COLO668 (cell line): Measurements from ENCODE around the gene TPBGL.

Experiments
- DNase-seq: peaks from one replicate; lab custom pipeline; 2025; ENCODE audit not compliant: unreplicated experiment; lab: John Stamatoyannopoulos, UW

TPBGL gene

GRCh38 chr11:75208446-75208845 lies 32.1 kb upstream of the TPBGL start:
- no peak for DNase-seq

GRCh38 chr11:75212411-75212810 lies 28.2 kb upstream of the TPBGL start:
- DNase-seq: no peak

GRCh38 chr11:75214411-75214821 lies 26.2 kb upstream of the TPBGL start:
- no peak for DNase-seq

- DNase-seq: no peak
These were observed 25.7 kb upstream of the TPBGL start for GRCh38 chr11:75214843-75215242.

DNA sequence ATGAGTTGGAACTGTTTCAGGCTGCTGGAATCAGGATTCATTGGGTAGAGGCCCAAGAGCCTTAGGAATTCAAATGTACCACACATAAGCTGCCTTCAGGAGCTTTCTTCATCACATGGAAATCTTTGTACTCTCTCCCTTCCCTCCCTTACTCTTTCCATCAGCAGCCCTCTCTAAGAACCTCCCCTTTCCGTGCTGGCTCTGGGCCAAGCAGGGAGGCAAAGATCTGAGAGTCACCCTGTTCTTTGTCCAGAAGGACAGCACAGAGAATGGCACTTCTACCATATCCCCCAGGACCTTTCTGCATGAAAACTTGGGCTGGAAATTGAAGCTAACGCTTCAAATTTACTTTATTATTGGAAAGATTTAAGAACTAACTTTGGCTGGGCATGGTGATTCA lies 20.7 kb upstream of the TPBGL start:
- peak; percentile 2 for DNase-seq

- no peak for DNase-seq
These were observed 16.5 kb upstream of the TPBGL start for GRCh38 chr11:75223954-75224643.

DNA sequence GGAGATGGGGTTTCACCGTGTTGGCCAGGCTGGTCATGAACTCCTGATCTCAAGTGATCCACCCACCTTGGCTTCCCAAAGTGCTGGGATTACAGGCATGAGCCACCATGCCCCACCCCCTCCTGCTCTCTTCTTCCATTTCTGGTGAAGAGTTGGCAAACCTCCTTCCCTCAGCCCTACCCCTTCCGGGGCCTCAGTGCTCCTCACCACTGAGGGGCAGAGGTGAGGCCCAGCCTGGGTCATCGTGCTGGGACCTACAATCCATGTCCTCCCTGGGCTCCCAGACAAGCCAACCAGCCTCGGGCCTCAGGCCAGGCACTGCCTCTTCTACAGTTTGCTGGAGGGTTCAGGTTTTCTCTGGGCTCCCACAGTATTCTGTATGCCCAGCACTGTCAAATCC lies 14.8 kb upstream of the TPBGL start:
- no peak for DNase-seq

DNA sequence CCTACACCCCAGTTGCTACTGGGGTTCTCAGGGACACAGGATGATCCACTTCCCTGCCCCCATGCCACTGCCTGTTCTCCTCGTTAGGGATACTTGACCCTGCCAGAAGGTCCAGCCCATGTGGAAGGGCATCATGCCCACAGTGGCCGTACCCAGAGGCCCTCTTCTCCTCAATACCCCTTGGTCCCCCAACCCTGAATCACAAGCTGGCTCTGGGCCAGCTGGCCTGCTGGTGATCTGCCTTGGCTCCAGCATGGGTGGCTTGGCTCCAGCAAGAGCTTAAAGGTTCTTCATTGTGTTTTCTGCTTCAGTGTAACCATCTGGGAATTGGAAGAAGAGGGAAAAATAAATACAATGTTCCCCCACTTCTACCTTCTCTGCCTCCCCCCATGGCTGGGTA lies 11.1 kb upstream of the TPBGL start:
- DNase-seq: no peak

GRCh38 chr11:75230621-75231020 lies 10.0 kb upstream of the TPBGL start:
- DNase-seq: no peak

DNA sequence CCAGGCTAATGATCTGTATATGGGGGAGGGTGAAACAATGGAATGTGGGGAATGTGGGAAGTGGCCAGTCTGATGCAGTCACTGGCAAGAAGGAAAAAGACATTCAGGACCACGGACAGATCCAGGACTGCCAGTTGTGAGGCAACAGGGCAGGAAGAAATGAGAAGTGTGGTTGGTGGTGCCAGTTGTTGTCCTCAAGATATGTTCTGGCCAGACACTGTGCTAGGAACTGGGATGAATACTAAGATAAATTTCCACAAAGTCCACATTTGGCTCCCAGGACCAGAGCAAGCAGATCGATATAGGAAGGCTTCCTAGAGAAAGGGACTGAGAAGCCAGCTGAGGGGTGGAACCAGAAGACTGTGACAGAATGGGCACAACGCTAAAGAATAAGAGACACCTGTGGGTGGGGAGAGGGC lies 6.8 kb upstream of the TPBGL start:
- DNase-seq: no peak

DNA sequence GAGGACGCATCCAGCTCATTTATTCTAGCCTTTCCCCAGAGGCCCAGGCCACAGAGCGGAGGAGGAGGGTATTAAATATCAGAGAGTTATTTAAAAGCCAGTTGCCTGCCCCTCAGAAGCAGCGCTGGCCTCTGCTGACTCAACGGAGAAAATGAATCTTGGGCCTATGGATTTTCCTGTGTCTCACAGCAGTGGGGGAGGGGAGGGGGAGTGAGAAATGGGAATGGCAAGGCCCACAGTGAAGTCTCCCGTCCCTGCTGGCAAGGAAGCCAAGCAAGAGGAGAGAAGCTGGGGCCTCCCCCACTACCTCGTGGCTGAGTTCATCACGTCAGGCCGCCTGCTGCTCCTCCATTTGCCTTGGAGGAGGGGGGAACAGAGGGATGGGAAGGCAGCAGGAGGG lies 4.5 kb upstream of the TPBGL start:
- no peak for DNase-seq

DNA sequence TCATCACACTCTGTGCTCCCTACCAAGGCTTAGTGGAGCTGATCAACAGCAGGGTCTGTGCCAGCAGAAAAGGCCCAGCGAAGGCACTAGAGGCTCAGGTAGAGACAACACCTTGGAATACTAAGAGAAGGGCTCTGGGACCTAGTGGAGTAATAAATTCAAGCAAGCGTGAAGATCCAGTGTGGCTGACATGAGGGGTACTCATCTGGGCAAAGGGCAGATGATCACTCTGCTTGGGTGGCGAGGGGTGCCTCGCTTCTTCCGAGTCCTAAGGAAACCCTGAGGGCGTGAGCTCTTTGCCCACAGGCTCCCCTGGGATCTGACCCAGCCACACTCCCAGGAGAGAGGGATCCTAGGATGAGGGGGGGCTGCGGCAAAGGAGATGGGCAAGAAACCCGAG lies 3.5 kb upstream of the TPBGL start:
- DNase-seq: no peak

GRCh38 chr11:75238595-75239440 lies 1.8 kb upstream of the TPBGL start:
- DNase-seq: no peak

DNA sequence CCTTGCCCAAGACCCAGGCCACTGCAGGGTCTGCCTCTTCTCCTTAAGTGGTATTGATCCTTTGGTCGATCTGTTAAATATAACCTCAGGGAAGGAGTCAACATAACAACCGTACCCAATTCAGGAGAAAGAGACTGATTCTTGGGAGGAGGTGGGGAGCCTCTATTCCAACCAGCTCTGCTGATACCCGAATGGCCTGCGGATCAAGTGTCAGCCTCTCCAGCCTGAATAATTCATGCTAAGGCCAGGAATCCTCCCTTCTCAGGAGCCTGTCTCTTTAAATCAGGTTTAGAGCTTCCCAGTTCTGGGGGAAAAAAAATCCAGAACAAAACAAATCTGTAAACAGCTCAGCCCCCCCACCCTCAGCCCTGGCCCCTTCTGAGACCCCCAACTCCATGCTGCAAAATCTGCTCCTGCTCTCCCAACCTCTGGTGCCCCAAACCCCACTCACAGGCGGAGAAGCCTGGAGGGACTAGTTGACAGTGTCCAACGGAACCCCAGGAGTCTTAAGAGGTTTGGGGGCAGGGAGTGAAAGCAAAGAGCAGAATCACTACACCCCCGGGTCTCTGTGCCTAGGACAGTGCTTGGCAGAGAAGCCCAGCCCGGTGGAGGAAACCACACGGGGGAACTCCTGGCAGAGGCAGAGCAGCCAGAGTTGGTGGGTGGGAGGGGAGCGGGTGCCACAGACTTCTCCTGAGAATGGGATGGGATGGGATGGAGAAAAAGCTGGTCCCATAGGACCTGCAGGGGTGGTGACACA lies 863 bp upstream of the TPBGL start:
- DNase-seq: no peak

DNA sequence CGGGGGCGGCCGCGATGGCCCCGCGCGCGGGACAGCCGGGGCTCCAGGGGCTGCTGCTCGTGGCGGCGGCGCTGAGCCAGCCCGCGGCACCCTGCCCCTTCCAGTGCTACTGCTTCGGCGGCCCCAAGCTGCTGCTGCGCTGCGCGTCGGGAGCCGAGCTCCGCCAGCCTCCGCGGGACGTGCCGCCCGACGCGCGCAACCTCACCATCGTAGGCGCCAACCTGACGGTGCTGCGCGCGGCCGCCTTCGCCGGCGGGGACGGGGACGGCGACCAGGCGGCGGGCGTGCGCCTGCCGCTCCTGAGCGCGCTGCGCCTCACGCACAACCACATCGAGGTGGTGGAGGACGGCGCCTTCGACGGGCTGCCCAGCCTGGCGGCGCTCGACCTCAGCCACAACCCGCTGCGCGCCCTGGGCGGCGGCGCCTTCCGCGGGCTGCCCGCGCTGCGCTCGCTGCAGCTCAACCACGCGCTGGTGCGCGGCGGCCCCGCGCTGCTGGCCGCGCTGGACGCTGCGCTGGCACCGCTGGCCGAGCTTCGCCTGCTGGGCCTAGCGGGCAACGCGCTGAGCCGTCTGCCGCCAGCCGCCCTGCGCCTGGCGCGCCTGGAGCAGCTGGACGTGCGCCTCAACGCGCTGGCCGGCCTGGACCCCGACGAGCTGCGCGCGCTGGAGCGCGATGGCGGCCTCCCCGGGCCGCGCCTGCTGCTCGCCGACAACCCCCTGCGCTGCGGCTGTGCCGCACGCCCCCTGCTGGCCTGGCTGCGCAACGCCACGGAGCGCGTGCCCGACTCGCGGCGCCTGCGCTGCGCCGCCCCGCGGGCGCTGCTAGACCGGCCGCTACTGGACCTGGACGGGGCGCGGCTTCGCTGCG lies 697 bp downstream of the TPBGL start:
- peak; percentile 81 for DNase-seq

DNA sequence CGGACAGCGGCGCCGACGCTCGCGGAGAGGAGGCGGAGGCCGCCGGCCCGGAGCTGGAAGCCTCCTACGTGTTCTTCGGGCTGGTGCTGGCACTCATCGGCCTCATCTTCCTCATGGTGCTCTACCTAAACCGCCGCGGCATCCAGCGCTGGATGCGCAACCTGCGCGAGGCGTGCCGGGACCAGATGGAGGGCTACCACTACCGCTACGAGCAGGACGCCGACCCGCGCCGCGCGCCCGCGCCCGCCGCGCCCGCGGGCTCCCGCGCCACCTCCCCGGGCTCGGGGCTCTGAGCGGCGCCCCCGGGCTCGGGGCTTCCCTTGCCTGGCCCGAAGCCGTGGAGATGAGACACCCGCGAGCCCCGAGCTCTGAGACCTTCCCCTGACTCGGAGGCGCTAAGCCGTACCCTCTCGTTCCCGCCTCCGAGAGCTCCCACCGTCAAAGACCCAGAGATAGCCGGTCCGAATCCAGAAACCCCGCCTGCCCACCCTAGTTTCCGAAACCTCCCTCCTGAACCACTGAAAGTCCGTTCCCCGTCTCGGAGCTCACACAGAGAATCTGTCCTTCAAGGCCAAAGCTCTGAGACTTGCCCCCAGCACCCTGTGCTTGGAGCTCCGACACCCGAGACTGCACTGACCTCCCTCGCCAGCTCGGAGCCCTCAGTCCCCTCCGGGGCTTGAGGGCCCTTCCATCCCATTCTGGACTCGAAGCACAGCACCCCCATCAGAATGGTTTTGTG lies 1.5 kb downstream of the TPBGL start:
- no peak for DNase-seq

DNA sequence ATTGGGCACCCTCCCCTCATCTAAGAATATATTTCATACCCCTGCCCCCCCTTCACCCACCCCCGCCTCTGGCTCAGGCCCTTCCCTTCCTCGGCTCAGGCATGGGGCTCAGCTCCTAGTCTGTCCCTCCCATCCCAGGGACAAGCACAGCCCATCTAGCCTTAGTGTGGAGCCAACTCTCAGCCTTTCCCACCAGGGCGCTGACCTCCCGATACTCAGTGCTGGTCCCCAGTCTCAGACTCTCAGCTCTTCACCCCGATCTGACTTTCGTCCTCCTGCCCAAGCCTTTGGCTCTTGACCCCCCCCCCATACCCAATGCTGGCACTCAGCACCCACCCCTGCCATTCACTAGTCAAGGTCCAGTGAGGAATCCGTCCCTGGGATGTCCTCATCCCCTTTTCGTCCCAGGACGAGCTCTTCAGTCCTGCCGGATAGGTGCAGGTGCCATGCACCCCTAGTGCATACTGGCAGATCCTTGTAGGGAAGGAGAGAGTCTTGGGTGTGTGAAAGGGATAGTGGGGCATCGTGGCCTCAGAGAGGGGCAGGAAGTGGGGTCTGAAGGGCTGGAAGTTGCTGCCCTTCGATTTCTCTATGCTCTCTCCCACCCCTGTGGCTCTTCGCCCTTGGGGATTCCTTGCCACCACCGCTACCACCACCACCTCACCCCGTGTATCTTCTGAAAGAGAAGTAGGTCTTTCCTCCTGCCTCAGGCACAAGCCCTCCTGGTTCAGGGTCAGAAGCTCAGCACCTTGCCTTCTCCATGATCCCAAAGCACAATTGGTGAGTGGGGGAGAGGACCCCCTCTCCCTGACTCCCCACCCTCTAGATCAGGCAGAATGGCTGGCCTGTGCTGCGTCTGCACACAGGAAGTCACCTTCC lies 2.4 kb downstream of the TPBGL start:
- DNase-seq: no peak

DNA sequence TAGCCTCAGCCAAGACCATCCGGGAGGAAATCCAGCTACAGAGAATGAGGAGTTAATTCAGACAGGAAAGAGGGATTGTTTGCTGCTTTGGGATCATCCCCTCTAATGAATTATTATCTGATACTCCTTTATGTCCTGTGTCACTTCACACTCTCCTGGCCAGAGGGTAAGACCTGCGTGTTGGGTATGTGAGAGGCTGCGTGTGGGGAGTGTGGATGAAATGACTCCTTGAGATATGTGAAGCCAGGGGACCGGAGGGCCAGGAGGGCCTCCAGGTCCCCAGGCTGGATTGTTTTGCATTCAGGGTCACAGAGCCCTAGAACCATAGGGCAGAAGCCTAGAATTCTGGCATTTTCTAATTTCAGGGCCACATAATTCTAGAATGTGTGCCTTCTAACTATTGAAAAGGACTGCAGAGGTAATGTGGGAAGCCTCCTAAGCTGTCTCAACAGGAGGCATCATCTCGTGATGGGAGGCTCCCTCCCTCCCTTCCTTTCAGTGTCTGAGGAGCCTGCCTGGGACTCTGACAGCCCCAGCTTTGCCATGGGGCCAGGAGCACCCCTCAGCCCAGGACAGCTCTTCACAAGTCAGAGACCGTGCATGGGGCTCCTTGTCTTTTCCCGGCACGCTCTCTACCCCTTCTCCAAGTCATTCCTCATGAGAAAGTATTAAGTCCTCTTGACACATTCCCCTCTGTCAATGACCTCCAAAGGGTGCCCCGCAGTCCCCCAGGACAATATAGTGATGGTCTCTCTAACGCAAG lies 3.7 kb downstream of the TPBGL start:
- DNase-seq: no peak
